Activated naive CD8-positive, alpha-beta T cell treated with anti-CD3 and anti-CD28 coated beads, Interleukin-2, amount 50 U/mL, for 24 hours (primary cell): ENCODE results near the gene SLC5A11.
"Not testable (repeated sequence)": the region's sequence is repeated elsewhere in the genome, so short reads cannot be mapped to it uniquely, and the experiment has no call there.

Experiments used
- ATAC-seq: fragments of 150-1000 bp; cut with Tn5 transposase; one replicate; pipeline ENCODE4 v1.10.0; 2021
- DNase-seq: peaks from one replicate; pipeline ENCODE4 v3.0.0; 2021
- H3K27ac Mint-ChIP-seq: one replicate; pipeline ENCODE4 v1.8.0; 2021; ENCODE audit warnings: mild to moderate bottlenecking, mixed read lengths
- H3K27me3 Mint-ChIP-seq: one replicate; pipeline ENCODE4 v1.8.0; 2021; ENCODE audit warnings: mixed read lengths
- H3K36me3 Mint-ChIP-seq: one replicate; pipeline ENCODE4 v1.8.0; 2021; ENCODE audit warnings: low read depth, mixed read lengths
- H3K4me1 Mint-ChIP-seq: one replicate; pipeline ENCODE4 v1.8.0; 2021; ENCODE audit warnings: mixed read lengths
- H3K4me3 Mint-ChIP-seq: one replicate; pipeline ENCODE4 v1.8.0; 2021; ENCODE audit warnings: mild to moderate bottlenecking, moderate library complexity, mixed read lengths
- H3K9me3 Mint-ChIP-seq: one replicate; pipeline ENCODE4 v1.8.0; 2021; ENCODE audit warnings: mixed read lengths

The SLC5A11 gene

DNA sequence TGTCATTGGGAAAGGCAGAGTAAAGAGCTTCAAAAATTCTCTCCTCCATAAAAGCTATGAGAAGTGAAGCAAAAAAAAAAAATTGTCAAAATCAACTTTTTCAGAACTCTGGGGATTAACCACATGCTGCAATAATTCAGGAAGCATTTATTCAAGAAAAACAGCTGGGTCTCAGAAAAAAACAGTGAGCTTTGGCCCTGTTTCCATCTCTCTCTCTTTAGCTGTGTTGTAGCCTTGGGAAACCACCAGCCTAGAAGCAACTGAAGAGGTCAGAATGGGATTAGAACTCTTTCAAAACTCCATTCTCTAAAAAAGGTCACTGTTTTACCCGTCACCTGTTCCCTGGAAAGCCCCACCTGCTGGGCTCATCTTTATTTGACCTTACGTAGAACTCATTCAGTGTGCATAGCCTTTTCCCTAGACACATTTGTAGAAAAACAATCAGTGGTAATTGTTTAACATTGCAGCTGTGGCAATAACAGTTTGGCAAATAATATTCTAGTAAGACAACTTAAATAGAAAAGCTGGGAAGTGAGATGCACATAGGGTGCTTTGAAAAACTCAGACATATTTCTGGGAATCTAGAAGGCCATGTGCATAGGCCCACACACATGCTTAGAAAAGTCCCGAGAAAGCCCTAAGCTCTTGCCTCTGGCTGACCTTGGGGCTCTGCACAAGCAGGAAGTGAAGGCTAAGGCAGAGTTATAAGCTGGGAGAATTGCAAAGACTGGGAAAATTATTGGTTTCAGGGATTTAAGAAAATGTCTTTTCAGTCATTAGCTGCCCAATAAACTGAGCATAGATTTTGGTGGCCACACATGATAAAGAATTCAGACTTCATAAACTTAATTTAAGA, 18.0 kb downstream of the SLC5A11 start:
- Mint-ChIP-seq H3K4me3 (no peak overlapping the region), H3K27me3 (peaks cover 16% of the 10 kb centered on the region), H3K9me3 (peaks cover 21% of the 10 kb centered on the region), H3K36me3 (no peaks in the 10 kb centered on the region), H3K4me1 (no peaks in the 10 kb centered on the region), H3K27ac (no peak overlapping the region)
- ATAC-seq: no peak
- no peak for DNase-seq

DNA sequence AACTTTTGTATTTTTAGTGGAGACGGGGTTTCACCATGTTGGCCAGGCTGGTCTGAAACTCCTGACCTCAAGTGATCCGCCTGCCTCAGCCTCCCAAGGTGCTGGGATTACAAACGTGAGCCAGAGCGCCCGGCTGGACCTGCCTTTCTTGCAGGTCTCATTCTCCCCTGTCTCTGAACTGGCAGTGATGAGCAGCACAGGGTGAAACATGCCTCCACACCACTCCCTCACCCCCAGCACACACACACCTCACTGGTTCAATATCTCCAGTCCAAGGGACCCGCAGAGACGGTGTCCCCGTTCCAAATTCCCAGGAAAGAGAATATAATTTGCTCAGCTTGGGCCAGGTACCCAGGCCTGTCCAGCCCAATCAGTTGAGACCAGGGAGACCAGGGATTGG, 23.3 kb downstream of the SLC5A11 start:
- ATAC-seq: no peak

DNA sequence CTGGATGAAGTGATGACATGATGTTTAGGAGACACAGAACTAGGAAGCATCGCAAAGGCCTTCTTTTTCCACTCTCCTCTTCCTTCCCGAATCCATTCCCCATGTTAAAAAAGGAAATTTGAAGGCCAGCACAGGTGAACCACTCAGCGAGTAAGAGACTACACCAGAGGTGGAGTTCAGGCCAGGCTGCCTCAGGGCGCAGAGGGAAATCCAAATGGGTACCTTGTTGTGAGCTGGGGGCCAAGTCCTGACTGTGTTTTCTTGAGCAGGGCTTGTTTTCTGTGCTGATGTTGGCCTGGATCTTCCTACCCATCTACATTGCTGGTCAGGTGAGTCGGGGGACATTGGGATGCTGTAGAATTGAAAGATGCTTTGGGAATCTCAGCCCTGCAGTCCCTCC, 26.1 kb downstream of the SLC5A11 start:
- DNase-seq (no peak), ATAC-seq (no peak)
- Mint-ChIP-seq H3K27ac (no peak overlapping the region), H3K4me3 (no peak overlapping the region), H3K4me1 (no peaks in the 10 kb centered on the region), H3K9me3 (no peaks in the 10 kb centered on the region), H3K27me3 (peaks cover 6% of the 10 kb centered on the region), H3K36me3 (no peaks in the 10 kb centered on the region)

More for the DNA sequence above, 23.3 kb downstream of the SLC5A11 start:
- no peak overlapping the region for H3K27ac Mint-ChIP-seq
- peaks cover 11% of the 10 kb centered on the region for H3K9me3 Mint-ChIP-seq
- no peaks in the 10 kb centered on the region for H3K4me1 Mint-ChIP-seq
- no peaks in the 10 kb centered on the region for H3K36me3 Mint-ChIP-seq
- no peak overlapping the region for H3K4me3 Mint-ChIP-seq
- no peak for DNase-seq
- H3K27me3 Mint-ChIP-seq: peaks cover 12% of the 10 kb centered on the region

DNA sequence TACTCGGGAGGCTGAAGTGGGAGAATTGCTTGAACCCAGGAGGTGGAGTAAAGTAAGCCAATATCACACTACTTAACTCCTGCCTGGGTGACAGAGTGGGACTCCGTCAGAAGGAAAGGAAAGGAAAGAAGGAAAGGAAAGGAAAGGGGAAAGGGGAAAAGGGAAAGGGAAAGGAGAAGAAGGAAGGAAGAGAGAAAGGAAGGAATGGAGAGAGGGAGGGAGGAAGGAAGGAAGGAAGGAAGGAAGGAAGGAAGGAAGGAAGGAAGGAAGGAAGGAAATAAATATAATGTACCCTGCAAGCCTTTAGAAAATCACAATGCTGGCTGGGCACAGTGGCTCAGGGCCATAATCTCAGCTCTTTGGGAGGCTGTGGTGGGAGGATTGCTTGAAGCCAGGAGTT, 27.3 kb downstream of the SLC5A11 start:
- H3K9me3 Mint-ChIP-seq: no peaks in the 10 kb centered on the region
- no peaks in the 10 kb centered on the region for H3K4me1 Mint-ChIP-seq
- H3K27me3 Mint-ChIP-seq: peaks cover 6% of the 10 kb centered on the region
- H3K4me3 Mint-ChIP-seq: no peak overlapping the region
- DNase-seq: no peak
- H3K27ac Mint-ChIP-seq: no peak overlapping the region
- no peak for ATAC-seq
- H3K36me3 Mint-ChIP-seq: no peaks in the 10 kb centered on the region

DNA sequence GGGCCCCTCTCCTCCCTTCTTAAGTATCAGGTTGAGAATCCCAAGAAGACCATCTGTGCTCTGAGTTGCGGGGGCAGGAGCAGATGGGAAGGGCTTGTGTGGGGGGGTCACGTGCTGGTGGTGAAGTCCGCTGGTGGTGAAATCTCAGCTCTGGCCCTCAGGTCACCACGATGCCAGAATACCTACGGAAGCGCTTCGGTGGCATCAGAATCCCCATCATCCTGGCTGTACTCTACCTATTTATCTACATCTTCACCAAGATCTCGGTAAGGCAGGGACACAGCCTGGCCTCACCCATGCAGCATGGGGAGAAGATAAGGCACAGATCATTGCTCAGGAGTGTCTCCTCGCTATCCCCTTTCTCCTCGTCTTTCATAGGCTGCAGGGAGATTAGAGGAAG, 29.7 kb downstream of the SLC5A11 start:
- Mint-ChIP-seq H3K4me3 (no peak overlapping the region), H3K27me3 (peaks cover 2% of the 10 kb centered on the region), H3K36me3 (no peaks in the 10 kb centered on the region), H3K27ac (no peak overlapping the region), H3K4me1 (no peaks in the 10 kb centered on the region), H3K9me3 (peaks cover 6% of the 10 kb centered on the region)
- ATAC-seq (no peak), DNase-seq (no peak)

DNA sequence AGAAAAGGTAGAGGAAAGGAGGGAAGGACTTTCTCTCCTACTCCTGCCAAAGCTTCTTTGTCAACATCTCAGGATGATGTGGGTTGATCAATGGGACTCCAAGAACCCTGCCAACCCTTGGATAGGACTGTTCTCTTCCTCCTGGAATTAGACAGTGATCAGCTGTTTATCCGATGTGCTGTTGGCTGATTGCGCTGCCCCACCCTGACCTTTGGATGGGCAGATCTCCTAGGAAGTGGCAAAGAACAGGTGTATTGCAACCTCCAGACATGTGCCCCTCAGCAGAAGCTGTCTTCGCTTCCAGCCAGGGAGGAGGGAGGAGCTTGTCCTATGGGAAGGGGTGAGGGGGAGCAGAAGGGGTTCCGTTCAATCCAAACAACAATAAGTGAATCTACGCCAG, 30.5 kb downstream of the SLC5A11 start:
- no peak for DNase-seq
- peaks cover 6% of the 10 kb centered on the region for H3K9me3 Mint-ChIP-seq
- no peak for ATAC-seq
- peaks cover 2% of the 10 kb centered on the region for H3K27me3 Mint-ChIP-seq
- no peaks in the 10 kb centered on the region for H3K4me1 Mint-ChIP-seq
- H3K4me3 Mint-ChIP-seq: no peak overlapping the region
- no peak overlapping the region for H3K27ac Mint-ChIP-seq
- no peaks in the 10 kb centered on the region for H3K36me3 Mint-ChIP-seq

DNA sequence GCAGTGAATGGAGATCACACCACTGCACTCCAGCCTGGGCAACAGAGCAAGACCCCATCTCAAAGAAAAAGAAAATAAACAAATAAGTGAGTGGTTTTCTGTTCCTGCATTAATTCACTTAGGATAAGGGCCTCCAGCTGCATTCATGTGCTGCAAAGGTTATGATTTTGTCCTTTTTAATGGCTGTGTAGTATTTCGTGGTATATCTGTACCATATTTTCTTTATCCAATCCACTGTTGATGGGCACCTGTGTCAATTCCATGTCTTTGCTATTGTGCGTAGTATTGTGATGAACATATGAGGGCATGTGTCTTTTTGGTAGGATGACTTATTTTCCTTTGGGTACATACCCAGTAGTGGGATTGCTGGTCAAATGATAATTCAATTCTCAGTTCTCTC, 33.9 kb downstream of the SLC5A11 start:
- H3K27ac Mint-ChIP-seq: no peak overlapping the region
- ATAC-seq: no peak
- peaks cover 6% of the 10 kb centered on the region for H3K9me3 Mint-ChIP-seq
- H3K36me3 Mint-ChIP-seq: no peaks in the 10 kb centered on the region
- H3K4me1 Mint-ChIP-seq: no peaks in the 10 kb centered on the region
- DNase-seq: no peak
- no peaks in the 10 kb centered on the region for H3K27me3 Mint-ChIP-seq
- no peak overlapping the region for H3K4me3 Mint-ChIP-seq

DNA sequence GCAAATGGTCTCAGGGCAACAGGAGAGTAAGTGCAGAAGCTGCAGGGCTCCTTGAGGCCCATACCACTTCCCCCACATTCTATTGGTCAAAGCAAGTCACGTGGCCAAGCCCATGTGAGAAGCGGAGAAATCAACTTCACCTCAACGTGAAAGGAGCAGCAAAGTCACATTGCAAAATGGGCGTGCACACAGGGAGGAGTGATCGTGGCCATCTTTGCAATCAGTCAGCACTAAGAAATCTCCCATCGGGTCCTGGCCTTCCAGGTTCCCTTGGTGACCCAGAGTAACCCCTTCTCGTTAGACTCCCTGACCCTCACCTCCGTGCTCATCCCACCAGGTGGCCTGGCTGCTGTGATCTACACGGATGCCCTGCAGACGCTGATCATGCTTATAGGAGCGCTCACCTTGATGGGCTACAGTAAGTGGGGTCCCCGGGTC, 38.0 kb downstream of the SLC5A11 start:
- Mint-ChIP-seq H3K27me3 (peaks cover 2% of the 10 kb centered on the region), H3K4me3 (no peak overlapping the region), H3K27ac (no peak overlapping the region), H3K4me1 (no peaks in the 10 kb centered on the region), H3K9me3 (peaks cover 6% of the 10 kb centered on the region), H3K36me3 (no peaks in the 10 kb centered on the region)
- no peak for DNase-seq
- ATAC-seq: no peak

DNA sequence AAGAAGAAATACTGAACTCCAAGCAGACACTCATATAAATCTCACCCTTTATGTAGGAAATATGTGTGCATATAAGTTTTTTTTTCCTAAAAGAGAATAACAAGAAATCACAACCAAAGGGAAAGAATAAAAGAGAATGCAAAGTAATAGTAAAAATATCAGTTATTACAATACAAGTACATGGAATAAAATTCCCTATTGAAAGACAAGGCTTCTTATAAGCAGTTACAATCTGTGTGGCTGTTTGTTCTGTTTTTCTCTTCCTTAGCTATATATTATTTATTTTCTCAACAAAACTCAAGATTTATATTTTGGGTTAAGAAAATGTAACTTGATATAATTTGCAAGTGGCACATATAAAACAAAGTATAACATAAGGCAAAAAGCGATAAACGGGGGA, 41.7 kb downstream of the SLC5A11 start:
- Mint-ChIP-seq H3K27ac (no peak overlapping the region), H3K27me3 (peaks cover 6% of the 10 kb centered on the region), H3K9me3 (no peaks in the 10 kb centered on the region), H3K36me3 (no peaks in the 10 kb centered on the region), H3K4me1 (no peaks in the 10 kb centered on the region), H3K4me3 (no peak overlapping the region)
- no peak for DNase-seq
- no peak for ATAC-seq

DNA sequence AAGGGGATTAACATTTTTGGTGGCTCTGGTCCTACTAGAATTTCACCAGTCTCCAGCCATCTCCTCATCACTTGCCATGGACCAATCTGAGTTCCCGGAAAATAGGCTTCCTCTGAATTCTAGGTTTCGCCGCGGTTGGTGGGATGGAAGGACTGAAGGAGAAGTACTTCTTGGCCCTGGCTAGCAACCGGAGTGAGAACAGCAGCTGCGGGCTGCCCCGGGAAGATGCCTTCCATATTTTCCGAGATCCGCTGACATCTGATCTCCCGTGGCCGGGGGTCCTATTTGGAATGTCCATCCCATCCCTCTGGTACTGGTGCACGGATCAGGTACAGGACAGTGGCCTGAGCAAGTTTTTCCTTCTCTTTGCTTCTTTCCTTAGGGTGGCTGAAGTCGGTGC, 45.0 kb downstream of the SLC5A11 start:
- H3K36me3 Mint-ChIP-seq: no peaks in the 10 kb centered on the region
- H3K4me3 Mint-ChIP-seq: no peak overlapping the region
- DNase-seq (no peak), ATAC-seq (no peak)
- no peaks in the 10 kb centered on the region for H3K9me3 Mint-ChIP-seq
- peaks cover 6% of the 10 kb centered on the region for H3K27me3 Mint-ChIP-seq
- H3K27ac Mint-ChIP-seq: no peak overlapping the region
- H3K4me1 Mint-ChIP-seq: peaks cover 3% of the 10 kb centered on the region

DNA sequence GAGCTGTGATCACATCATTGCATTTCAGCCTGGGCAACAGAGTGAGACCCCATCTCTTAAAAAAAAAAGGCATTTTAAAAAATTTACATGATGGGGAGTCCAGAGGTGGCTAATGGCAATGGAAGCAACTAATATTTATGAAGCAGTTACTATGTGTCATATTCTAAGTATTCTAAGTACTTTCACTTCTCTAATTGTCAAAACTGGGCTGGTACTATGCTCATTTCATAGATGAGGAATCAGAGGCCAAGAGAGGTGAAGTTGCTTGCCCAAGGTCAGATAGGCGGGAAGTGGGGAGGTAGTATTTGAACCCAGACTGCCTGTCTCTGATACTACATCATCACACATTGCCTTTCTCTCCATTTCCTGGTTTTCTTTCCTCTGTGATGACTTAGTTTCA, 50.7 kb downstream of the SLC5A11 start:
- Mint-ChIP-seq H3K4me1 (peaks cover 3% of the 10 kb centered on the region), H3K27me3 (peaks cover 2% of the 10 kb centered on the region), H3K9me3 (no peaks in the 10 kb centered on the region), H3K36me3 (no peaks in the 10 kb centered on the region), H3K4me3 (no peak overlapping the region), H3K27ac (no peak overlapping the region)
- DNase-seq: no peak
- ATAC-seq: no peak

DNA sequence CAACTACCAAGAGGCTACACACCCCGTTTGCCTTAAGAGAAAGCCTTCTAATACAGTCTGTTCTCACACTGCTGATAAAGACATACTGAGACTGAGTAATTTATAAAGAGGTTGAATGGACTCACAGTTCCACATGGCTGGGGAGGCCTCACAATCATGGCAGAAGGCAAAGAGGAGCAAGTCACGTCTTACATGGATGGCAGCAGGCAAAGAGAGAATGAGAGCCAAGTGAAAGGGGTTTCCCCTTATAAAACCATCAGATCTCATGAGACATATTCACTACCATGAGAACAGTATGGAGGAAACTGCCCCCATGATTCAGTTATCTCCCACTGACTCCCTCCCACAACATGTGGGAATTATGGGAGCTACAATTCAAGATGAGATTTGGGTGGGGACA, 51.8 kb downstream of the SLC5A11 start:
- not testable (repeated sequence) for DNase-seq, H3K4me3 Mint-ChIP-seq, H3K27ac Mint-ChIP-seq, H3K9me3 Mint-ChIP-seq, H3K4me1 Mint-ChIP-seq, H3K27me3 Mint-ChIP-seq, H3K36me3 Mint-ChIP-seq, ATAC-seq

DNA sequence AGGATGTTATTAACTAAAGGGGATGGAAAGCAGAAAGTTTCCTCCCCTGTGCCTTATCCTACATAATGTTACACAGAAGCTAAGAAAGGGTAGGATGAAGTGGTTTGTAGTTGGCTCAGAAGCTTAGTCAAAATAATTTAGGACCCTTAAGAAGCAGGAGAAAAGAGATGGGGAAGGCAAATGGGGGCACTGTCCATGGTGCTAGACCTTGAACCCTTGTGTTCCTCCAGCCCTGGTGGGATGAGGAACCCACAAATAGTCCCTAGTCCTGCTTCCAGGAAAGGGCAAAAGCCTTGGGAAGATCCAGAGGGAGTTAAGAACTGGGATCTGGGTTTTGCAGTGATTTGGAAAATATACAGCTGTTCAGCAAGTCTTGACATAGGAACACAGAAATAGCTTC, 54.5 kb downstream of the SLC5A11 start:
- Mint-ChIP-seq H3K4me3 (no peak overlapping the region), H3K36me3 (no peaks in the 10 kb centered on the region), H3K27ac (no peak overlapping the region), H3K27me3 (peaks cover 3% of the 10 kb centered on the region), H3K9me3 (no peaks in the 10 kb centered on the region), H3K4me1 (no peaks in the 10 kb centered on the region)
- DNase-seq: no peak
- no peak for ATAC-seq

DNA sequence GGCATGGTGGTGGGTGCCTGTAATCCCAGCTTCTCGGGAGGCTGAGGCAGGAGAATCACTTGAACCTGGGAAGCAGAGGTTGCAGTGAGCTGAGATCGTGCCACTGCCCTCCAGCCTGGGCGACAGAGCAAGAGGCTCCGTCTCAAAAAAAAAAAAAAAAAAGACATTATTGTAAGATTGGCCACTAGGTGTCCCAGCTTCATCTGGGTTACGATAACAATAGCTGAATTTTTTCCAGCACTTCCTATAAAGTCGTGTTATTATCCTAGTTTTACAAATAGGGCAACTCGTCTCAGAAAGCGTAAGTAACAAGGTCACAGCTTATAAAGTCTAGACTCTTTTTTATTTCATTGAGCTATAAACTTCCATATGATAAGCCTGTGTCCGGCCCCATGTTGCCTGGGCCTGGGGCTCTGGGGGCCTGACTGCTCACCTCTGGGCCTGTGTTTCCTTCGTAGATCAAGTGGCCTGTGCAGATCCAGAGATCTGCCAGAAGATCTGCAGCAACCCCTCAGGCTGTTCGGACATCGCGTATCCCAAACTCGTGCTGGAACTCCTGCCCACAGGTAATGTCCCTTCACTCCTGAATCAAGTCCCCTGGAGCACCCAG, 60.5 kb downstream of the SLC5A11 start:
- Mint-ChIP-seq H3K27ac (no peak overlapping the region), H3K4me3 (no peak overlapping the region), H3K4me1 (peaks cover 2% of the 10 kb centered on the region), H3K36me3 (no peaks in the 10 kb centered on the region), H3K27me3 (peaks cover 3% of the 10 kb centered on the region), H3K9me3 (no peaks in the 10 kb centered on the region)
- DNase-seq (no peak), ATAC-seq (no peak)

DNA sequence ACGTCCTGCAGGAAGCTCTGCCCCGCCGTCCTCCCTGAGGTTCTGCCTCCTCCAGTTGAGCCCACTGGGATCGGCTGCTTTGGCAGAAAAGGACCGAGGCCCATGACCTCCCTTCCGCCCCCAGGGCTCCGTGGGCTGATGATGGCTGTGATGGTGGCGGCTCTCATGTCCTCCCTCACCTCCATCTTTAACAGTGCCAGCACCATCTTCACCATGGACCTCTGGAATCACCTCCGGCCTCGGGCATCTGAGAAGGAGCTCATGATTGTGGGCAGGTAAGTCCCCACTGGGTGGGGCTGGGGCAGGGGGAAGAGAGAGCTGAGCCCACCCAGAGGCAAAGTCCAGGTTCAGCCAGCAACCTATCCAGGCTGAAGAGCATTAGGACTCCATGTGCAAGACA, 61.1 kb downstream of the SLC5A11 start:
- H3K27ac Mint-ChIP-seq: no peak overlapping the region
- peaks cover 2% of the 10 kb centered on the region for H3K4me1 Mint-ChIP-seq
- no peak overlapping the region for H3K4me3 Mint-ChIP-seq
- no peak for ATAC-seq
- H3K36me3 Mint-ChIP-seq: no peaks in the 10 kb centered on the region
- no peak for DNase-seq
- no peaks in the 10 kb centered on the region for H3K9me3 Mint-ChIP-seq
- H3K27me3 Mint-ChIP-seq: peaks cover 2% of the 10 kb centered on the region
